LNCaP clone FGC (cell line): Measurements from ENCODE around the gene EBF4.

ENCODE experiments used
- DNase-seq: peaks from one replicate; pipeline ENCODE4 v3.0.0-alpha.2; 2011; ENCODE audit warnings: low read depth
- H3K4me3 ChIP-seq: 2 replicates; pipeline ENCODE4 v1.5.1; 2011; ENCODE audit warnings: mild to moderate bottlenecking, low read depth, low read length, control low read depth
- CTCF ChIP-seq: IDR thresholded peaks from 2 replicates; pipeline ENCODE4 v1.5.1; 2012; ENCODE audit warnings: mild to moderate bottlenecking; ENCODE audit not compliant: control insufficient read depth, insufficient read depth; ENCODE audit errors: extremely low read depth

The EBF4 gene

GRCh38 chr20:2749343-2749950, 56.9 kb downstream of the EBF4 start:
- no peak overlapping the region for H3K4me3 ChIP-seq
- TF ChIP-seq CTCF = no peak
- no peak for DNase-seq

GRCh38 chr20:2749951-2750490, 57.4 kb downstream of the EBF4 start:
- TF ChIP-seq CTCF = no peak
- DNase-seq = no peak
- H3K4me3 ChIP-seq = no peak overlapping the region

GRCh38 chr20:2750491-2751251, 58.1 kb downstream of the EBF4 start:
- no peak overlapping the region for H3K4me3 ChIP-seq
- DNase-seq = no peak
- no peak for TF ChIP-seq CTCF

- no peak for TF ChIP-seq CTCF
- peak; percentile 13 for DNase-seq
- H3K4me3 ChIP-seq = peak overlapping the region; percentile 45
Observed at GRCh38 chr20:2751347-2751877, 58.8 kb downstream of the EBF4 start.

- no peak for DNase-seq
- H3K4me3 ChIP-seq = peak overlapping the region; percentile 45
Observed at GRCh38 chr20:2751878-2752566, 59.4 kb downstream of the EBF4 start.

More at GRCh38 chr20:2751878-2752566, 59.4 kb downstream of the EBF4 start:
- TF ChIP-seq CTCF = peak; percentile 46
